HG02885 (cell line): ENCODE measurements around the gene IL27RA.
"Not testable (repeated sequence)": the region's sequence is repeated elsewhere in the genome, so short reads cannot be mapped to it uniquely, and the experiment has no call there.

Experiments used
- ATAC-seq: cut with Tn5 transposase; IDR thresholded peaks from one replicate; pipeline ENCODE4 v1.9.1; 2021; ENCODE audit warnings: mild to moderate bottlenecking; ENCODE audit not compliant: unreplicated experiment, poor library complexity

IL27RA gene

DNA sequence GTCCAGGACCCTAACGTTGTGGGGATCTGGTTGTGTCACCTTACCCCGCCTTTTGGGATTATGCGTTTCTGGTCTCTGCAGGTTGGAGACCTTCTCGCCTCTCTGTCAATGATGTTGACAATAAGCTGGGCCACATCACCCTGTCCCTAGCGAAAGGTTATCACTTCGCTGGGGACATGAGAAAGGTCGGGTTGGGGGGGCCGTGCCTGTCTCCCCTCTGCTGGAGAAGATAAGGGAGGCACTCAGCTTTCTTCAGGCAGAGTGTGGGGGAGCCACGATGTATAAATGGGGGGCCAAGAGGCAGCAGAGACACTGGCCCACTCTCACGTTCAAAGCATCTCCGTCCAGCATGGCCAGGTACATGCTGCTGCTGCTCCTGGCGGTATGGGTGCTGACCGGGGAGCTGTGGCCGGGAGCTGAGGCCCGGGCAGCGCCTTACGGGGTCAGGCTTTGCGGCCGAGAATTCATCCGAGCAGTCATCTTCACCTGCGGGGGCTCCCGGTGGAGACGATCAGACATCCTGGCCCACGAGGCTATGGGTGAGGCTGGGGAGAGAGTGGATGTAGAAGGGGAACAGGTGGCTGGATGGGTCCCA lies 3.6 kb upstream of the IL27RA start, which contains the start of gene RLN3:
RLN3 (plus strand) TSS at position 293 of the 595 bp plus-strand sequence; CDS start at position 350, 57 bp downstream.
- no peak for ATAC-seq

DNA sequence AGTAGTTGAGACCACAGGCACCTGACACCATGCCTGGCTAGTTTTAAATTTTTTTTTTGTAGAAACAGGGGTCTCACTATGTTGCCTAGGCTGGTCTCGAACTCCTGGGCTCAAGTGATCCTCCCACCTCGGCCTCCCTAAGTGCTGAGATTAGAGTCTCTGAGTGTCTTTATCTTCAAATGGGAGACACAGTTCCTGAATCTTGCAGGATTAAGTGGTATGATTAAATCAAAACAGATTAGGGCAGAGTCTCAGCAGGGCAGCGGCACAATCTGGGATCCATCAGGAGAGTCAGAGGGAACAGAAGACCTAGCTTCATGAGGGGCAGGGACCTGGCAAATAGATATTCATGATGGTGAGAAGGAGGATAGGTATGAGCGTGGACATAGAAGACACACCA lies 2.7 kb upstream of the IL27RA start:
- ATAC-seq: no peak

DNA sequence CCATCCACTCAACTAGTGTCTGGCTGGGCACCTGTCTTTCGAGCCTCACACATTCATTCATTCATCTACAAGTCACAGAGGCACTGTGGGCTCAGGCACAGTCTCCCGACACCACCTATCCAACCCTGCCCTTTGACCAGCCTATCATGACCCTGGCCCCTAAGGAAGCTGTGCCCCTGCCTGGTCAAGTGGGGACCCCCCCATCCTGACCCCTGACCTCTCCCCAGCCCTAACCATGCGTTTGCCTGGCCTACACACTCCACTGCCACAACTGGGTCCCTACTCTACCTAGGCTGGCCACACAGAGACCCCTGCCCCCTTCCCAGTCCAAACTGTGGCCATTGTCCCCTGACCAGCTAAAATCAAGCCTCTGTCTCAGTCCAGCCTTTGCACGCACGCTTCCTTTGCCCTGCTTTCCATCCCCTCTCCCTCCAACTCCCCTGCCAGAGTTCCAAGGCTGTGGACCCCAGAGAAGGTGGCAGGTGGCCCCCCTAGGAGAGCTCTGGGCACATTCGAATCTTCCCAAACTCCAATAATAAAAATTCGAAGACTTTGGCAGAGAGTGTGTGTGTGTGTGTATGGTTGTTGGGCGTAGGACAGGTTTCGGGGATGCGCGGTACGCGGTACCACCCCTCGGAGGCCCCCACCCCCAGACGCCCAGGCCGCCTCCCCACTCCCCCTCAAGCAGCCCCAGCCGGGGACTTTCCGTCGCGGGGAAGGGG lies 404 bp upstream of the IL27RA start:
- no peak for ATAC-seq

DNA sequence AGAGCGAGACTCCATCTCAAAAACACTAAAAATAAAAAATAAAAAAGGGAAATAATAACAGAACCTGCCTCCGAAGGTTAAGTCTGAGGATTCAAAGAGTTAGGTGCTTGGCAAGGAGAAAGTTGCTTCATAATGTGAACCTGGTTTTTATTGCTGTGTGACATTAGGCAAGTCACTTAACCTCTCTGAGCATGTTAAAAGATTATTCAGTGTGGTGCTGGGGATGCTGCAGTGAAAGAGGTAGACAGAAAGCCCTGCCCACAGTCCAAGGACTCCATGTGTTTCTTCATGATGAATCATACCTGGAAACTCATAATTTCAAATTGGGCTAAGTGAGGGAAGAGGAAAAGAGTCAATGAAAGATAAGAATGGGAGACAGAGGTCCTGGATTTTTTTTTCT lies 2.4 kb downstream of the IL27RA start:
- no peak for ATAC-seq

DNA sequence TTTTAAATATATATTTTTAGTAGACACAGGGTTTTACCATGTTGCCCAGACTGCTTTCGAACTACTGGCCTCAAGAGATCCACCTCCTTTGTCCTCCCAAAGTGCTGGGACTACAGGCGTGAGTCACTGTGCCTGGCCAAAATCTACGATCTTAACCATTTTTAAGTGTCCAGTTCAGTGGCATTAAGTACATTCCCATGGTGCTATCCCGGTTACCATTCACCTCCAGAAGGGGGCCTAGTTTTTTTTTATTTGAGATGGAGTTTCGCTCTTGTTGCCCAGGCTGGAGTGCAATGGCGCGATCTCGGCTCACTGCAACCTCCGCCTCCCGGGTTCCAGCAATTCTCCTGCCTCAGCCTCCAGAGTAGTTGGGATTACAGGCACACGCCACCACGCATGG lies 3.6 kb downstream of the IL27RA start:
- ATAC-seq: not testable (repeated sequence)

DNA sequence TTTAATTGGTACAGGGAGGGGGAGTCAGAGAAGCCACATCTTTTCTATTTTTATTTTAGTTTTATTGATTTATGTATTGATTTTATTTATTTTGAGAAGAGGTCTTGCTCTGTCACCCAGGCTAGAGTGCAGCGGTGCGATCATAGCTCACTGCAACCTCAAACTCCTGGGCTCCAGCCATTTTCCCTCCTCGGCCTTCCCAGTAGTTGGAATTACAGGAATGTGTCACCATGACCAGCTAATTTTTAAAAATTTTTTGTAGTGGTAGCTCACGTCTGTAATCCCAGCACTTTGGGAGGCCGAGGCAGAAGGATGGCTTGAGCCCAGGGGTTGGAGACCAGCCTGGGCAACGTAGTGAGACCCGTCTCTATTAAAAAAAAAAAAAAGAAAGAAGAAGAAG lies 4.1 kb downstream of the IL27RA start:
- ATAC-seq: no peak

DNA sequence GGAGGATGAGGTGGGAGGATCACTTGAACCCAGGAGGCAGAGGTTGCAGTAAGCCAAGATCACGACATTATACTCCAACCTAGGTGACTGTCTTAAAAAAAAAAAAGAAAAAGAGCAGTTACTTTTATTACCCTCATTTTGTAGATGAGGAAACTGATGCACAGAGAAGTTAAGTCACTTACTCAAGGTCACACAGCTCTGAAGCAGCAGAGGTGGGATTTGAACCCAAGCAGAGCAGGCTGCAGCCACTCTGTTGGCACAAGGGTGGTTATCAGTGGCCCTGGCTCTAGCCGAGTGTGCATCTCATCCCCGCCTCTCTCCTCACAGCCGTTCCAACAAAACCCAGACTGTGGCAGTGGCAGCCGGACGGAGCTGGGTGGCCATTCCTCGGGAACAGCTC lies 7.6 kb downstream of the IL27RA start:
- no peak for ATAC-seq

DNA sequence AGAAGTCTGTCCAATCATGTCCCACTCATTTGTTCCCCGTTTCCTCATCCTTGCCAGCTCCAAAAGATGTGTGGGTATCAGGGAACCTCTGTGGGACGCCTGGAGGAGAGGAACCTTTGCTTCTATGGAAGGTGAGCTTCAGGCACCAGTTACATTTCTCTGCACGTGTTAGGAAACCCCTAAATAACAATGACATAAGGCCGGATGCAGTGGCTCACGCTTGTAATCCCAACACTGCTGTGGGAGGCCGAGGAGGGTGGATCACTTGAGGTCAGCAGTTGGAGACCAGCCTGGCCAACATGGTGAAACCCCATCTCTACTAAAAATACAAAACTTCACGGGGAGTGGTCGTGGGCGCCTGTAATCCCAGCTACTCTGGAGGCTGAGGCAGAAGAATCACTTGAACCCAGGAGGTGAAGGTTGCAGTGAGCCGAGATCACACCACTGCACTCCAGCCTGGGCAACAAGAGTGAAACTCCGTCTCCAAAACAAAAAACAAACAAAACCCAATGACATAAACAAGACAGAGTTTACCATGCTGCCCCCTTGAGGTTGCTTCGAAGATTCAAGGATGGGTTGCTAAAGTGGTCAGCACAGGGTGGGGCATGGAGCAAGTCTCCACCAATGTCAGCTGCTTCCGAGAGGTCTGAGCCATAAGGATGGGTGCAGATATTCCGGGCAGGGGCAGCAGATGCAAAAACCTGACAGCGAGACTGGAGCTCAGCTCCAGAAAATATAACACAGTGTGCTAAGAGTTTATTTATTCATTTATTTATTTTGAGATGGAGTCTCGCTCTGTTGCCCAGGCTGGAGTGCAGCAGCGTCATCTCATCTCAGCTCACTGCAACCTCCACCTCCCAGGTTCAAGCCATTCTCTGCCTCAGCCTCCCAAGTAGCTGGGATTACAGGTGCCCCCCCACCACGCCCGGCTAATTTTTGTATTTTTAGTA lies 11.4 kb downstream of the IL27RA start:
- not testable (repeated sequence) for ATAC-seq

DNA sequence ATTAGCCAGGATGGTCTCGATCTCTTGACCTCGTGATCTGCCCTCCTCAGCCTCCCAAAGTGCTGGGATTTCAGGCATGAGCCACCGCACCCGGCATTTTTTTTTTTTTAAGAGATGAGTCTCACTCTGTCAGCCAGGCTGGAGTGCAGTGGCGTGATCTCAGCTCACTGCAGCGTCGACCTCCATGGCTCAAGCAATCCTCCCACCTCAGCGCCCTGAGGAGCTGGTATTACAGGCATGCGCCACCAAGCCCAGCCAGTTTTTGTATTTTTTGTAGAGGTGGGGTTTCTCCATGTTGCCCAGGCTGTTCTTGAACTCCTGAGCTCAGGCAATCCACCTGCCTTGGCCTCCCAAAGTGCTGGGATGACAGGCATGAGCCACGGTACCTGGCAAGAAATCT lies 16.3 kb downstream of the IL27RA start:
- not testable (repeated sequence) for ATAC-seq

DNA sequence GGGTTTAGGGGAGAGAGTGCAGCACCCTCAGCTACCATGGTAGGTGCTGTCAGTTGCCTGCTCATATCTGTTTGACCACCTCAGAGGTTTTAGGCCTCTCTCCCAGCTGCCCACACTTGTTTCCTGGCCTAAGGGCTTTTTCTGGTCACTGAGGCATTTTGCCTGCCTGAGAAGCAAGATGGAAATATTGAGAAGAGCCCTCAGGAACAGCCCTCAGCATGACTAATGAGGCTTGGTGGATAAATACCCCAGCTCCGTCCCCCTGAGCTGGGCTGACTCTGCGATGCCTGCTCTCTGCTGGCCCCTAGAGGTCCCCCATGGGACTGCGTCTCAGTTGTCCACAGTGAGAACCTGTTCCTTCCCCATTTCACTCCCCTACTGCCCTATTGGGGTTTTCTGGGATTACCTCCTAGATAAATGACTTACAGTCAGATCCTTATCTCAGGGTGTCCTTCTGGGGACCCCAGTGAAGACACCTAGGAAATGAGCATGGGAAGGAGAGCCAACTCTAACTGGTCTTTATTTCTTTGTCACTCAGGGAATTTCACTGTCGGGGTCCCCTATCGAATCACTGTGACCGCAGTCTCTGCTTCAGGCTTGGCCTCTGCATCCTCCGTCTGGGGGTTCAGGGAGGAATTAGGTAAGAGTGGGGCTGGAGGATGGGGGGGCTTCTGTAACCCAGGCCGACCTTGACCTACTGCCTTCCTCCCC lies 17.0 kb downstream of the IL27RA start:
- ATAC-seq: no peak

DNA sequence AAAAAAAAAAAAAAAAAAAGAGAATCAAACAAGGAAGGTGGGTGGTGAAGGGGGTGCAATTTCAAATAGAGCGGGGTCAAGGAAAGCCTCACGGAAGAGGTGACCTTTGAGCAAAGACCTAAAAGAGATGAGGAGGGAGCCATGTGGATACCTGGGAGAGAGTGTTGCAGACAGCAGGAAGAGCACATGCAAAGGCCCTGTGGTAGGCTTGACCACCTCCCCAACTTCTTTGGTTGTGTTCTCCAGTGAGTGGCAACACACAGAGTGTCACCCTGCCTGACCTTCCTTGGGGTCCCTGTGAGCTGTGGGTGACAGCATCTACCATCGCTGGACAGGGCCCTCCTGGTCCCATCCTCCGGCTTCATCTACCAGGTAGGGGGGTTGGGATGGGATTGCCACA lies 18.9 kb downstream of the IL27RA start:
- no peak for ATAC-seq

DNA sequence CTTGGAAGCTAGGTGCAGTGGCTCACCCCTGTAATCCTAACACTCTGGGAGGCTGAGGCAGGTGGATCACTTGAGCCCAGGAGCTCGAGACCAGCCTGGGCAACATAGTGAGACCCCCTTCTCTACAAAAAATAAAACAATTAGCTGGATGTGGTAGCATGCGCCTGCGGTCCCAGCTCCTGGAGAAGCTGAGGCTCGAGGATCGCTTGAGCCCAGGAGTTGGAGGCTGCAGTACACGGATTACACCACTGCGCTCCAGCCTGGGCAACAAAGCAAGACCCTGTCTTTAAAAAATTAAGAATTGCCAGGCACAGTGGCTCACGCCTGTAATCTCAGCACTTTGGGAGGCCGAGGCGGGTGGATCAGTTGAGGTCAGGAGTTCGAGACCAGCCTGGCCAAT lies 19.4 kb downstream of the IL27RA start:
- not testable (repeated sequence) for ATAC-seq

DNA sequence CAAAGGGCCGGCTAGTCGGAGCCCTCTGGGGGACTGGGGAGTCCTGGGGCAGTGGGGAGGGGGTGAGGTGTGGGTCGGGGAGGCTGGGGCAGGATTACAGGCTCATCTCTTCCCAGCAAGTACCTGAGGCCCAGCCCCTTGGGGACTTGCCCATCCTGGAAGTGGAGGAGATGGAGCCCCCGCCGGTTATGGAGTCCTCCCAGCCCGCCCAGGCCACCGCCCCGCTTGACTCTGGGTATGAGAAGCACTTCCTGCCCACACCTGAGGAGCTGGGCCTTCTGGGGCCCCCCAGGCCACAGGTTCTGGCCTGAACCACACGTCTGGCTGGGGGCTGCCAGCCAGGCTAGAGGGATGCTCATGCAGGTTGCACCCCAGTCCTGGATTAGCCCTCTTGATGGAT lies 20.4 kb downstream of the IL27RA start:
- ATAC-seq: no peak

DNA sequence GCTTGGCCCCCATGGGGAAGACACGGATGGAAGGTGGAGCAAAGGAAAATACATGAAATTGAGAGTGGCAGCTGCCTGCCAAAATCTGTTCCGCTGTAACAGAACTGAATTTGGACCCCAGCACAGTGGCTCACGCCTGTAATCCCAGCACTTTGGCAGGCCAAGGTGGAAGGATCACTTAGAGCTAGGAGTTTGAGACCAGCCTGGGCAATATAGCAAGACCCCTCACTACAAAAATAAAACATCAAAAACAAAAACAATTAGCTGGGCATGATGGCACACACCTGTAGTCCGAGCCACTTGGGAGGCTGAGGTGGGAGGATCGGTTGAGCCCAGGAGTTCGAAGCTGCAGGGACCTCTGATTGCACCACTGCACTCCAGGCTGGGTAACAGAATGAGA lies 20.9 kb downstream of the IL27RA start:
- no peak for ATAC-seq

DNA sequence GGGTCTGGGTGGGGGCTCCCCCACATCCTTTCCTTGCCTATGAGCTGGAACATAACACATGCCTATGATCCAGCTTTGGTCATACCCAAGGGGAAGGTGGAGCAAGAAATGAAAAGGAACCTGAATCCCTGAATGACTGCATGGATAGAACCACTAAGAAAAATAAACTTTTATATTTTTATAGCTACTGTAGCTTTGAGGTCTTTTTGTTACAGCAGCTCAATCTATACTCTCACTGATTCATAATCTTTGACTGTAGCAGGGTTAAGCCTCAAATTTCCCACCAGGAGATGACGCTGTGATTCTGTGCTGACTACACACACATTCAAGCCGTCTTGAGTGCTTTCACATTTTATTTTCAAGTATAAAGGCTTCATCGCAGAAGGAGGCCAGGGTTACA lies 21.5 kb downstream of the IL27RA start:
- ATAC-seq: no peak

DNA sequence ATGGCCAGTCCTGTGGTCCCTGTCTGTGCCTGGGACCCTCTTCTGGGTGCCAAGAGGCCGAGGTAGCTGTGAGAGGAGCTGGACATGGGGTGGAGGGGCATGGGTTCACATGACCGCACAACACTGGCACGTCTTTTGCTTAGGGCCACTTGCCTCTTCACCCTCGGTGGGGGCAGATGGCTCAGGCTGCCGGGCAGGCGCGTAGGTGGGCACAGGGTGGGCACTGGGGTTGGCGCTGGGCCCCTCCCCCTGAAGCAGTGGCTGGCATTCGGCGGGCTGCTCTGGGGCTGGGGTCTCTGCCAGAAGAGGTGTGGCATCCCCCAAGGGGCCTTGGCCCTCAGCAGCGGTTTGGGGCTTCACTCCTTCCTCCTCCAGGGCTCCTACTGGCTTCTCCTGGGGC lies 21.9 kb downstream of the IL27RA start:
- ATAC-seq: no peak

DNA sequence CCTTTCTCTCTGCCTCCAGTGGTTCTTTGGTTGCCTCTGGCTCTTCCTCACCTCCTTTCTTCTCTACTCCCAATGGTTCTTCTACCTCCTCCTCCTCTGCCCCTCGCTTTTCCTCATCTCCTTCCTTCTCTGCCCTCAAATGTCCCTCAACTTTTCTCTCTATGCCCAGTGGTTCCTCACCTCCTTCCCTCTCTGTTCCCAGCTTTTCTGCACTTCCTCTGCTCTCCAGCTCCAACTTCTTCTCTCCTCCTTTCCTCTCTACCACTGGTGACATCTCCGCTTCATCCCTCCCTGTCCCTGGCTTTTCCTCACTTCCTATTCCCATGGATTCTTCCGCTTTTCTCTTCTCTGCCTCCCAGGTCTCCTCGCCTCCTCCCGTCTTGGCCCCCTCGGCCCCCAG lies 22.5 kb downstream of the IL27RA start:
- ATAC-seq: no peak

DNA sequence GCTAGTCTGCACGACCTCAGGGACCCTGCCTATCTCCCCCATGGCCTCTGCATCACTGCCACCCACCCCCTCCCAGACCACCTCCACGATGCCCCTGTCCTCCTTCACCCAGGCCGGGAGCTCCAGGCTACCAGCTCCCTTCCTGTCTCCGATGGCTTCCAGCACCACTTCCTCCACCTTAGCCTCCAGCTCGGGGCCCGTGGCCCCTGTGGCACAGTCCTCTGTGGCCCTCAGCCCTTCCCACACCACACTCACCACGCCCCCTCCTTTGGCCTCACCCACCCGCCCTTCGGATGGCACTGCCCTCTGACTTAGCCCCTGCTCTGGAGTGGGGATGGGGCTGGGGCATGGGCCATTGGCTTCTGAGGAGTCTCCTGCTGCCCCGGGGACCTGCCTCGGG lies 23.2 kb downstream of the IL27RA start:
- no peak for ATAC-seq

DNA sequence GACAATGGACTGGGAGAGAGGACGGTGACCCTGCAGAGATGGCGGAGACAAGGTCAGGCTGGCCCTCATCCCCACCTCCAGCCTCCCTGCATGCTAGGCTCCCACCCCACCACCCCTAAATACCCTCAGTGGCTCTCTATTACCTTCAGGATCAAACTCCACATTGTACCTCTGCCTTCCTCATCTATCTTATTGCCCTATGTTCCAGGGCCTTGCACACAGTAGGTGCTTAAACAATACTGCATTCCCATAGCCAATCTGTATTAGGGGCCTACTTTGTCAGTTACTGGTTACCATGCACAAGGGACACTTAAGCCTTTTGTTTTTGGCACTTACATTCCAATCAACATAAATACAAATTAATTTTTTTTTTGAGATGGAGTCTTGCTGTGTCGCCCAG lies 23.8 kb downstream of the IL27RA start:
- no peak for ATAC-seq

DNA sequence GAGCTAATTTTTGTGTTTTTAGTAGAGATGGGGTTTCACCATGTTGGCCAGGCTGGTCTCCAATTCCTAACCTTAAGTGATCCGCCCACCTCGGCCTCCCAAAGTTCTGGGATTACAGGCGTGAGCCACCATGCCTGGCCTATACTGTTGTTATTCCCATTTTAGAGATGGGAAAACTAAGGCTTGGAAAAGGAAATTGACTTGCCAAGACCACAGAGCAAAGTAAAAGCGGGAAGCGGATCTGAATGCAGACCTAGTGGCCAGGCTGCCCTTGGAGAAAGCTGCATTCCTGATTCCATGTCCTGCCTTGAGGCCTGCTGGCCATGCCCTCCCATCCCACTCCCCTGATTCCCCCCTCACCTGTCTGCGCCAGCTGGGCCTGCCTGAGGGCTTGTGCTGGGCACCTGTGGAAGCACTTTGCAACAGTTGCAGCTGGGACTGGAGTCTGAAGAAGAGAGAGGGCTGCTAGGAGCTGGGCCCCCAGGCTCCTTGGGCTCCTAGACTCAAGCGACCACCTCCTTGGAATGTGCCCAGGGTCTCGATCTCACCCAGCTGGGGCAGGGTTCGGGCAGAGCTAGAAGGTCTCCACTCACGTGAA lies 24.6 kb downstream of the IL27RA start:
- ATAC-seq: no peak
